Inferior parietal cortex (tissue), 1 donor: Measurements from ENCODE around the gene CFAP65.

Experiments used
- DNase-seq: peaks from one replicate; pipeline ENCODE4 v3.0.0-alpha.2; 2016; ENCODE audit errors: extremely low spot score

The CFAP65 gene

GRCh38 chr2:218963601-218964000 is 77.7 kb downstream of the CFAP65 start:
- no peak for DNase-seq

GRCh38 chr2:218962859-218963492 is 78.3 kb downstream of the CFAP65 start:
- peak; percentile 69 for DNase-seq

DNA sequence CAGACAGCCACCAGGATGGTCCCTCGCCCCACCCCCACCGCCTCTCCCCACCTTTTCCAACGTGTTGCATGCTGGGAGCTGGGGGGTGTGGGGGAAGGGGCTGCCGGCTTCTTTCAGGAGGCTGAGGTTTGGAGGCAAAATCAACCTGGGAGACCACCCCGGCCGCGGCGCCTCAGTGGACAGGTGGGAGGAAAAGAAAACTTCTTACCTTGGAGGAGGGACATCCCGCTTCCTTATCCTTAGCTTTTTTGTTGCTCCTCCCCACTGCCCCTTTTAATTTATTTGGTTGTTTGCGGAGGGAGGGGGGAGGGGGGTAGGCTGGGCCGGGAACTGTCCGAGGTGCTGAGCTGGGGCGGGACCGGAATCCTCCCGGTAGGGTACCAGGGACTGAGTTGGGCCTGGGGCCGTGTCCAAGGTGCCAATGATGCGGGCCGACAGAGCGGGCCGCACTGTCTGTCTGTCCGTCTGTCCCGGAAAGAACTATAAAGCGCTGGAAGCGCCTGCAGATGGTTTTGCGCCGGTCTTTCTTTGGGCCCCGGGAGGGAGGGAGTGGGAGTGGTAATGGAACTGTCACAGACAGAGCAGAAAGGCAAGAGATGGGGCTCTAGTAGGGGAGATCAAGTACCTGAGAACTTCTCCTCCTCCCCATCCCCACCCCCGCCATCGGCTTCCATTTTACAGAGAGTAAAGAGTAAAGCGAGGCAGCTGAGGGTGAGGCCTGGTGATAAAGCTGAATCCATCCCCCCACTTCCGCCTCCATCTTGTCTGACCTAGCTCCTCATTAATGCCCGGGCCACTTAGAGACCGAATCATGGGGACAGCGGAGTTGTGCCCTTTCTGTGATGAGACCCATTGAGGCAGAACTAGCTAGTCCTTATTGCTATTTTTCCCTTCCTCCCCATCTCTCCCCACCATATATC is 79.4 kb downstream of the CFAP65 start:
- DNase-seq, result no peak

- no peak for DNase-seq
Measured at GRCh38 chr2:218961229-218961628, 80.1 kb downstream of the CFAP65 start.

DNA sequence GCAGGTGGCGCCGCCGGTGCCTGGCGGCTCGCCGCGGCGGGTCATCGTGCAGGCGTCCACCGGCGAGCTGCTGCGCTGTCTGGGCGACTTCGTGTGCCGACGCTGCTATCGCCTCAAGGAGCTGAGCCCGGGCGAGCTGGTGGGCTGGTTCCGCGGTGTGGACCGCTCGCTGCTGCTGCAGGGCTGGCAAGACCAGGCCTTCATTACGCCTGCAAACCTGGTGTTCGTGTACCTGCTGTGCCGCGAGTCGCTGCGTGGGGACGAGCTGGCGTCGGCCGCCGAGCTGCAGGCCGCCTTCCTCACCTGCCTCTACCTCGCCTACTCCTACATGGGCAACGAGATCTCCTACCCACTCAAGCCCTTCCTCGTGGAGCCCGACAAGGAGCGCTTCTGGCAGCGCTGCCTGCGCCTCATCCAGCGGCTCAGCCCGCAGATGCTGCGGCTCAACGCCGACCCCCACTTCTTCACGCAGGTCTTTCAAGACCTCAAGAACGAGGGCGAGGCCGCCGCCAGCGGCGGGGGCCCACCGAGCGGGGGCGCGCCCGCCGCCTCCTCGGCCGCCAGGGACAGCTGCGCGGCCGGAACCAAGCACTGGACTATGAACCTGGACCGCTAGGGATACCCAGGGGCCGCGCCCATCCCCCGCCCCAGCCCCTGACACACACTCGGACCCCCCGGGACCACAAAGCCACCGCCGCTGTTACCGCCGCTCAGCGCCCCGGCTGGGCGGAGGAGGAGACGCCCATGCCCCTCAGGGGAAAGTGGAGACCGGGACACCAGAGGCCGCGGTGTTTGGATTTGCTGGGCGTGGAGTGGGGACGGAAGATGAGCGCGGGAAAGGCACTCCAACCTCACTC is 80.8 kb downstream of the CFAP65 start:
- no peak for DNase-seq

DNA sequence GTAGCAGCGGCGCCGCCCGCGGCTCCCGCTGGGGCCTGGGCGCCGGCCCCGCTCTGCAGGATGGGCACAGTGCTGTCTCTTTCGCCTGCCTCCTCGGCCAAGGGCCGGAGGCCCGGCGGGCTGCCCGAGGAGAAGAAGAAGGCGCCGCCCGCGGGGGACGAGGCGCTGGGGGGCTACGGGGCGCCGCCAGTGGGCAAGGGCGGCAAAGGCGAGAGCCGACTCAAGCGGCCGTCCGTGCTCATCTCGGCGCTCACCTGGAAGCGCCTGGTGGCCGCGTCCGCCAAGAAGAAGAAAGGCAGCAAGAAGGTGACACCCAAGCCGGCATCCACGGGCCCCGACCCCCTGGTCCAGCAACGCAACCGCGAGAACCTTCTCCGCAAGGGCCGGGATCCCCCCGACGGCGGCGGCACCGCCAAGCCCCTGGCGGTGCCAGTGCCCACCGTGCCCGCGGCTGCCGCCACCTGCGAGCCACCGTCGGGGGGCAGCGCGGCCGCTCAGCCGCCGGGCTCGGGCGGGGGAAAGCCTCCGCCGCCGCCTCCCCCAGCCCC is 81.5 kb downstream of the CFAP65 start:
- DNase-seq, result no peak

- peak; percentile 81 for DNase-seq
Measured at GRCh38 chr2:218959141-218959731, 82.1 kb downstream of the CFAP65 start, which contains the start of gene CDK5R2. Gene CDK5R2, plus strand, starts transcription at chr2:218959666. Its CDS starts 155 bp downstream, at chr2:218959821.

GRCh38 chr2:218958276-218958675 is 83.0 kb downstream of the CFAP65 start:
- no peak for DNase-seq

DNA sequence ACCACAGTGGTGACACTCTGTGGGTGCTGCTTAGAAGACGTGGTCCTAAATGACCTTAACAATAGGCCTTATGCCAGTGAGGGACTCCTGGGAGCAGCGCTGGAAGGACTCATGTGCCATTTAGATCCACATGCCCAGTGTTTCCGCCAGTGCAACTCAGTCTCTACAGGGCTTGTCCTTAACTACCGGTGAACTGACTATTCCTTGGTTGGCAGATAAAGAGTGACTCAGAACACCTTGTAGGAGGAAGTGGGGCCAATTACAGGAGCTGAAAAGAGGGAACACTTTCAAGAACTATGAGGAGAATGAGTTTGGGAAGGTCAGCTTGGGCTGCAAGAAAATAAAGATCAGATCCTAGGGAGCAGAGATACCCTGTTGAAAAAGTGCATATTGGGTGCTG is 83.6 kb downstream of the CFAP65 start:
- no peak for DNase-seq

GRCh38 chr2:218956039-218956438 is 85.3 kb downstream of the CFAP65 start:
- DNase-seq, result no peak

DNA sequence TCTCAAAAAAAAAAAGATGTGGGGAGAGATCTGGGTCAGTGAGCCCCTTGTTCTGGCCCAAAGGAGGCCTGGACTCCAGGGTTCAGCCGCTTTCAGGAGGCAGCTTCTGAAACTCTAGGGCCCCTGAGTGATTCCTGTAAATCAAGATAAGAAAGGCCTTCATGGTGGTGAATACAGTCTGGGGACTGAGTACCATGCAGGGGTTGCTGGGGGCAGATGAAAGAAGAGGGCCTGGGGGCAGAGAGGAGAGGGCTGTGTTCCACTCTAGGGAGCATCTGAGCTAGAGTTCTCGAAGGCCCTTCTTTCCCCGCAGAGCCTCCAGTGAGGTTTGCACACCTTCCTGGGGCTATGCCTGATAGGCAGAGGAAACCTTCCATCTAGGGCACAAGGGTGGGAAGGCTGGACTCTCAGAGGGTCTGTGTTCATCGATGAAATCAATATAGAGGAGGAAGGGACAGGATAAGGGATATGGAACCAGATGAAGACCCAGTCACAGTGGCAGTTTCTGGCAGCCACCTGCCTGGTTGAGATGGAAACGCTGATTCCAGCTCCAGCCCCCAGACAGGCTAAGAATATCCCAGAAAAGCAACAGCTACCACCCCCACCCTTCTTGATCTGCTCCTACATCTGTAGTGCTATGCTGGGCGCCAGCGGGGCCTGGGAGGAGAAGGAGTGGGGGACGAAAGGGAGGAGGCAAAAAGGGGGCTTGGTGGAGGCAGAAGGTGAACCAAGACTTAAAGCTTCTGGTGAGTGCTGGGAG is 86.6 kb downstream of the CFAP65 start:
- DNase-seq, result peak; percentile 49

GRCh38 chr2:218953366-218953954 is 87.9 kb downstream of the CFAP65 start:
- DNase-seq, result no peak
